Measurements from ENCODE around the gene CHTF18. TPM values are rescaled to one million over a fixed set of nuclear protein-coding genes. Genes with fewer than 3 reads are reported as not detected.

CHTF18 gene
- total and polyA plus RNA-seq, 2 experiments from 2014 or later = 61.3 to 129 TPM

DNA sequence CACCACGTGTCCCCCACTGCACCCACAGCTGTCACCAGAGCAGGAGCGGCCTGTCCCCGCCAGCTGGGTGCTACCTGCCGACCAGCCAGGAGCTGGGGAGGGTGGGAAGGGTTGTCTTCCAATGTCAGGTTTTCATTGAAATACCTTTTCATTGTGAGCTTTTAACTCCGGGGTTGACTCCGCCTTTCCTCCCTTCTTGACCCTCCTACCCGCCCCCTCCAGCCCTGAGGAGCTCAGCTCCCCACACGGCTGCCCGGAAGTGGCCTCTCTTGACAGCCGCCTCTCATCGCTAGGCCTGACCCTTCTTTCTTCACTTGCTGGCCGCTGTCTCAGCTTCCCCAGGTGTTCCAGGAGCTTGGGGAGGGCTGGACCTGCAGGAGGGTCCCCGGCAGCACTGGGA lies 33.3 kb downstream of the CHTF18 start:
- Histone ChIP-seq H3K9me2 (ENCODE audit: insufficient read depth) (no peaks in the 10 kb centered on the region), H3K4me1 (ENCODE audit: insufficient read depth) (no peaks in the 10 kb centered on the region), H3K4me3 (no peak overlapping the region), H3F3A (replicated peaks; ENCODE audit: low read depth) (no peaks in the 10 kb centered on the region), H3K36me3 (ENCODE audit: insufficient read depth) (no peaks in the 10 kb centered on the region), H3K4me2 (no peak overlapping the region), H3K27ac (ENCODE audit: low read depth) (no peak overlapping the region), H2AFZ (no peak overlapping the region), H3K27me3 (ENCODE audit: insufficient read depth) (no peaks in the 10 kb centered on the region), H3K79me2 (replicated peaks; ENCODE audit: insufficient read depth) (no peaks in the 10 kb centered on the region), H4K20me1 (replicated peaks; ENCODE audit: insufficient read depth) (no peaks in the 10 kb centered on the region)
- Mint-ChIP-seq H3K9me3 (no peaks in the 10 kb centered on the region), H3K27ac (no peak overlapping the region), H3K27me3 (ENCODE audit: insufficient read depth, low read depth, poor library complexity) (peaks cover 7% of the 10 kb centered on the region), H3K4me3 (no peak overlapping the region), H3K4me1 (no peaks in the 10 kb centered on the region; the same call in 1 of the 3 replicates), H3K36me3 (ENCODE audit: low read depth) (no peaks in the 10 kb centered on the region)
- ATAC-seq = peak; percentile 62
- DNase-seq (ENCODE audit: low spot score) = no peak
- TF ChIP-seq NANOG (IDR thresholded peaks at IDR 0.05; ENCODE audit: borderline replicate concordance) (no peak), EZH2 (IDR thresholded peaks at IDR 0.05; ENCODE audit: low read depth, unreplicated experiment) (no peak), ZNF331 (CRISPR knock-in tag; IDR thresholded peaks at IDR 0.05; ENCODE audit: low read depth) (no peak), STAT1 (IDR thresholded peaks at IDR 0.05; ENCODE audit: unreplicated experiment) (no peak), JUNB (IDR thresholded peaks at IDR 0.05; ENCODE audit: unreplicated experiment) (no peak)
- TF ChIP-seq, protein P1, sequence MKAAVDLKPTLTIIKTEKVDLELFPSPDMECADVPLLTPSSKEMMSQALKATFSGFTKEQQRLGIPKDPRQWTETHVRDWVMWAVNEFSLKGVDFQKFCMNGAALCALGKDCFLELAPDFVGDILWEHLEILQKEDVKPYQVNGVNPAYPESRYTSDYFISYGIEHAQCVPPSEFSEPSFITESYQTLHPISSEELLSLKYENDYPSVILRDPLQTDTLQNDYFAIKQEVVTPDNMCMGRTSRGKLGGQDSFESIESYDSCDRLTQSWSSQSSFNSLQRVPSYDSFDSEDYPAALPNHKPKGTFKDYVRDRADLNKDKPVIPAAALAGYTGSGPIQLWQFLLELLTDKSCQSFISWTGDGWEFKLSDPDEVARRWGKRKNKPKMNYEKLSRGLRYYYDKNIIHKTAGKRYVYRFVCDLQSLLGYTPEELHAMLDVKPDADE (IDR thresholded peaks at IDR 0.05) = no peak

GRCh38 chr16:822174-822908 lies 33.9 kb downstream of the CHTF18 start:
- DNase-seq (ENCODE audit: low spot score) = no peak
- ATAC-seq = no peak
- Histone ChIP-seq H3K4me2 (no peak overlapping the region), H3K27ac (ENCODE audit: low read depth) (no peak overlapping the region), H4K20me1 (replicated peaks; ENCODE audit: insufficient read depth) (no peaks in the 10 kb centered on the region), H3K4me3 (no peak overlapping the region), H3K36me3 (ENCODE audit: insufficient read depth) (no peaks in the 10 kb centered on the region), H3K4me1 (ENCODE audit: insufficient read depth) (no peaks in the 10 kb centered on the region), H3K9me2 (ENCODE audit: insufficient read depth) (no peaks in the 10 kb centered on the region), H3F3A (replicated peaks; ENCODE audit: low read depth) (no peaks in the 10 kb centered on the region), H3K79me2 (replicated peaks; ENCODE audit: insufficient read depth) (no peaks in the 10 kb centered on the region), H3K27me3 (ENCODE audit: insufficient read depth) (no peaks in the 10 kb centered on the region), H2AFZ (no peak overlapping the region)
- TF ChIP-seq CREB1 (CRISPR knock-in tag; IDR thresholded peaks at IDR 0.05; ENCODE audit: low read depth) = no peak
- no peak for TF ChIP-seq EZH2 (IDR thresholded peaks at IDR 0.05; ENCODE audit: low read depth, unreplicated experiment)
- TF ChIP-seq, protein P1 (IDR thresholded peaks at IDR 0.05) = no peak
- no peak for TF ChIP-seq STAT1 (IDR thresholded peaks at IDR 0.05; ENCODE audit: unreplicated experiment)
- no peak for TF ChIP-seq JUNB (IDR thresholded peaks at IDR 0.05; ENCODE audit: unreplicated experiment)
- TF ChIP-seq, protein P2, sequence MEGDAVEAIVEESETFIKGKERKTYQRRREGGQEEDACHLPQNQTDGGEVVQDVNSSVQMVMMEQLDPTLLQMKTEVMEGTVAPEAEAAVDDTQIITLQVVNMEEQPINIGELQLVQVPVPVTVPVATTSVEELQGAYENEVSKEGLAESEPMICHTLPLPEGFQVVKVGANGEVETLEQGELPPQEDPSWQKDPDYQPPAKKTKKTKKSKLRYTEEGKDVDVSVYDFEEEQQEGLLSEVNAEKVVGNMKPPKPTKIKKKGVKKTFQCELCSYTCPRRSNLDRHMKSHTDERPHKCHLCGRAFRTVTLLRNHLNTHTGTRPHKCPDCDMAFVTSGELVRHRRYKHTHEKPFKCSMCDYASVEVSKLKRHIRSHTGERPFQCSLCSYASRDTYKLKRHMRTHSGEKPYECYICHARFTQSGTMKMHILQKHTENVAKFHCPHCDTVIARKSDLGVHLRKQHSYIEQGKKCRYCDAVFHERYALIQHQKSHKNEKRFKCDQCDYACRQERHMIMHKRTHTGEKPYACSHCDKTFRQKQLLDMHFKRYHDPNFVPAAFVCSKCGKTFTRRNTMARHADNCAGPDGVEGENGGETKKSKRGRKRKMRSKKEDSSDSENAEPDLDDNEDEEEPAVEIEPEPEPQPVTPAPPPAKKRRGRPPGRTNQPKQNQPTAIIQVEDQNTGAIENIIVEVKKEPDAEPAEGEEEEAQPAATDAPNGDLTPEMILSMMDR (conservative IDR thresholded peaks at IDR 0.05; ENCODE audit: low read depth in 2 of 2) = no peak
- TF ChIP-seq NANOG (IDR thresholded peaks at IDR 0.05; ENCODE audit: borderline replicate concordance) = no peak
- no peak for TF ChIP-seq REST (IDR thresholded peaks at IDR 0.05; ENCODE audit: unreplicated experiment)
- TF ChIP-seq ZNF114 (CRISPR knock-in tag; IDR thresholded peaks at IDR 0.05) = no peak
- H3K4me3 Mint-ChIP-seq = no peak overlapping the region
- H3K36me3 Mint-ChIP-seq (ENCODE audit: low read depth) = no peaks in the 10 kb centered on the region
- H3K4me1 Mint-ChIP-seq = no peaks in the 10 kb centered on the region; the same call in 1 of the 3 replicates
- no peaks in the 10 kb centered on the region for H3K9me3 Mint-ChIP-seq
- H3K27ac Mint-ChIP-seq = no peak overlapping the region
- peaks cover 7% of the 10 kb centered on the region for H3K27me3 Mint-ChIP-seq (ENCODE audit: insufficient read depth, low read depth, poor library complexity)
